Right renal pelvis (tissue), 4 donors: ENCODE measurements around the gene DBNL. TPM values are rescaled to one million over a fixed set of nuclear protein-coding genes. Genes with fewer than 3 reads are reported as not detected.

Source experiments
- DNase-seq, 4 donors: peaks; one replicate each; pipeline ENCODE4 v3.0.0-alpha.2; 2013; ENCODE audit warnings: low read depth in 4 of 4, low spot score in 3 of 4, missing footprints in 1 of 4
- polyA plus RNA-seq, 4 donors: library from polyadenylated mRNA; unstranded; fragments of 120-200 nt; gene quantifications; one replicate each; pipeline ENCODE4 v1.2.1, GENCODE V29; 2013; ENCODE audit not compliant: insufficient read length in 4 of 4

DBNL gene
- polyA plus RNA-seq, 4 donors = 61.2 to 76.0 (median 67.0) TPM

- no peak for DNase-seq
Observed at GRCh38 chr7:44074349-44074695, 29.8 kb downstream of the DBNL start.

DNA sequence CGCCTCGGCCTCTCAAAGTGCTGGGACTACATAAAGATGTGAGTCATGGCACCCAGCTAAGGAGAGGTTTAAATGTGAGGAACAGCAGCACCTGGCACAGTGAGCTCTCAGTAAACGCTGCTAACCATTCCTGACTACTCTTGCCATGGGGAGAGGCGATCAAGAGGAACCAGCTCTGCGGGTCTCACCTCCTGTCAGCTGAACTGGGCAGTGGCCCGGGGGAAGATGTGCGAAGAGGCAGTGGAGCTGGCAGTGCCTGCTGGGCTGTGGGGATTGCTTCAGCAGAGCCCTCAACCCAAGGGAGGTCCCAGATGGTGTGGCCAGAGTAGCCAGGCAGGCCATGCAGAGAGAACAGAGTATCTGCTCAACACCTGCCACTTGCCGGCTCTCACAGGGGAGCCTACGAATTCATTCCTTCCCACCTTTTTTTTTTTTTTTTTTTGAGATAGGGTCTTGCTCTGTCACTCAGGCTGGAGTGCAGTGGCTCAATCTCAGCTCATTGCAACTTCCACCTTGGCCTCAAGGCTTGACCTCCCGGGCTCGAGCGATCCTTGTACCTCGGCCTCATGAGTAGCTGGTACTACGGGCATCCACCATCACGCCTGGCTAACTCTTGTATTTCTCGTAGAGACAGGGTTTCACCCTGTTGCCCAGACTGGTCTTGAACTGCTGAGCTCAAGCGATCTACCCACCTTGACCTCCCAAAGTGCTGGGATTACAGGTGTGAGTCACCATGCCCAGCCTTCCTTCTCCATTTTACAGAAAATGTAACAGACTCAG lies 31.0 kb downstream of the DBNL start:
- no peak for DNase-seq

DNA sequence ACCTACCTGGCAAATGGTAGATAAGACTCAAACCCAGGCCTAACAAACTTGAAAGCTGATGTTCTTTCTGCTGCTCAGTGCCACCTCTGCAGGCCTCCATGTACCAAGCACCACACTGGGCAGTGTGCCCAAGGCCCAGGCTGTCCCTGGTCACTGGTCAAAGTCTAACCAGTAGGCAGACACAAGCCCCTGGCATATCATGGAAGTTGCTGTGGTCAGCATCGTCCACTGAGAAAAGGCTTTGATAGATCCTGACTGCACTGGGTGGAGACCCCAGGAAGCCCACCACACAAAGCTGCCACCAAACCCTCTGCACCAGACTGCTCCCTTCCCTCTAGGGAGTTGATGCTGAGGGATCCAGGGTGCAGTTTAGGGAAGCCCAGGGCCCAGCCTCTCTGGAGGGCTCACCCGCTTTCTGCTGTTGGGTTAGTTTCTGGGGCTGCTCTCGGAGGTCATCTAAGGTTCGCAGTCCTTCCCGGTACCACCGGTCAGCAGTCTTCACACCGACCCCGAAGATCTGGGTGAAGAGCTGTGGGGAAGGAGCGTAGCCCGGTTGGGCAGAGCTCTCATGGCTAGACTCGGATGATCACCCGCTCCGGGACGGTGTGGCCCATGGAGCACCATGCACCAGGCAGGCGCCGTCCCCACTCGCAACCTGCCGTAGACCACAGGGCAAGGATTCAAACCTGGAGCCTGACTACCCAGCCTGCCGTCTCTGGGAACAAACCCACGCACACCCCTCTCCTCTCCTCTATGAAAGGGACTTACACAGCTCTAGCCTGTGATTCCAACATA lies 31.8 kb downstream of the DBNL start:
- DNase-seq = no peak

- DNase-seq = no peak
Observed at GRCh38 chr7:44077061-44077460, 32.6 kb downstream of the DBNL start.

GRCh38 chr7:44077681-44078091 lies 33.2 kb downstream of the DBNL start:
- DNase-seq = no peak

DNA sequence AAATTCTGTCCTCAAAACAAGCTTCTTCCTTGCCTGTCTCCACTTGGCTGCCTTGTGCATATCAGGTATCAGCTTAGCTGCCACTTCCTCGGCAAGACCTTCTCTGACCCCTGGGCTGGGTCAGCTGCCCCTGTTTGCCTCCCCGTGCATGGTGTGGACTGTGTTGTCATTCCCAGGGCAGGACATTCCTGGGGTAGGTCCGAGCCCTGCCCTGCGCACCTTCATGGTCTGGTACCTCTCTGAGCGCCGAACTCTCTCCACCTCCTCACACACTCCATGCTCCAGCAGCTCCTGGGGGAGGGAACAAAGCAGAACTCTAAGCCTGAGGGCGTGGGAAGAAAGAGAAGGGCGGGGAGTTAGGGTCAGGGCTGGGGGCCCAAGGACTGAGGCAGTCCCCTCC lies 34.0 kb downstream of the DBNL start:
- DNase-seq = peak in 2 of 4 donors; percentile 58 to 60

GRCh38 chr7:44079331-44080021 lies 35.0 kb downstream of the DBNL start:
- no peak for DNase-seq

DNA sequence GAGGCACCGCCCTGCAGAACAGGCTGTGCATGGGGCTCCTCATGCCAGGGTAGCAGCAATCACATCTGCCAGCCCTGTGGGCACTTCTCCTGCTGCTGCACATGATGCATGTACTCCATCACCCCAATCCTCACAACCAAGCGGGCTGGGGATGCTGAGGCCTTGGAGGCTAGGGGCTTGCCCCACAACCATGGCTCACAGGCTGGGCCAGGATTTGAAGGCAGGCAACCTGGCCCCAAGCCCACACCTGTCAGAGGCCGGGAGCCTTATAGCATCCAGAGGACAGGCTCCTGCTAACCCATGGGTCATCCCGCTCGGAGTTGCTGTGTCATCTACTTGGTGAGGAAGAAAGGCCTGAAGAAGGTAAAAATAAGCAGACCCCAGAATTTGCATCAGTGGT lies 35.6 kb downstream of the DBNL start:
- DNase-seq = no peak

- DNase-seq = no peak
Observed at GRCh38 chr7:44080686-44081265, 36.3 kb downstream of the DBNL start.

DNA sequence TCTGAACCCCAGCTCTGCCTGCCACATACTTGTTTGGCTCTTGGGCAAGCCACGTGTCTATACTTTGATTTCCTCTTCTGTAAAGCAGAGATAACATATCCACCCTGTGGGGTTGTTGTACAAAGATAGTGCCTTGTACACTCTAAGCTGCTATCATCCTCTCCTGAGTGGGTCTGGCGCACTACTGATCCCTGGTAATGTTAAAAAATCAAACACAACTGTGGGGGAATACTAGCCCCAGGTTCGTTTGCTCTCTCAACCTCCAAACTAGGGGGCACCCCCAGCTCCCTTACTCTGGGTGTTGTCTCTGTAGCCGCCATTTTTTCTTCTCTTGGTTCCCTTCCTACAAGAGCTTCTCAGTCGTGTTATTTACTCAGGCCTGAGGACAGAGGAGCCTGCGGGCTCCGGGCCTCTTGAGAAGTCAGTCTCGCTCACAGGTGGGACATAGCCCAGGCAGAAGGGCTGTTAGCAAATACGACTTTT lies 36.8 kb downstream of the DBNL start:
- DNase-seq = no peak

- DNase-seq = peak; percentile 86 to 98 (median 96)
Observed at GRCh38 chr7:44082541-44083207, 38.2 kb downstream of the DBNL start.

GRCh38 chr7:44083796-44084195 lies 39.3 kb downstream of the DBNL start:
- DNase-seq = no peak

- DNase-seq = no peak
Observed at GRCh38 chr7:44084701-44085100, 40.2 kb downstream of the DBNL start.

DNA sequence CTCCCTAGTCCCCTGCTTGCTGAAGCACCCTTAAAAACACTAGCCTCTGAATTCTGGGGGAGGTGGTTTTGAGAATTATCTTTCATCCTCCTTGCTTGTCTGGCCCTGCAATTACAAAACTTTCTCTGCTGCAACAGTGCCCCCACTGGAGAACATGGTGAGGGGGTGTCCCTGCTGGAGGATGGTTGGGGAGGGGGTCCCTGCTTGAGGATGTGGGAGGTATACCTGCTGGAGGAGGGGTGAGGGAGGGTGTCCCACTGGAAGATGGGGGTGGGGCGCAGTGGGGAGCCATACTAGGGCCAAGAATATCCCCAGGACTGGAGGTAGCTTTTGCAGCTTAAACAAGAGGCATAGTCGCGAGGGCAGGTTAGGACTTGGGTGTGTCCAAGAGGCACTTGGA lies 41.0 kb downstream of the DBNL start:
- DNase-seq = no peak

GRCh38 chr7:44086627-44087026 lies 42.1 kb downstream of the DBNL start:
- no peak for DNase-seq

- no peak for DNase-seq
Observed at GRCh38 chr7:44087911-44088838, 43.7 kb downstream of the DBNL start.

DNA sequence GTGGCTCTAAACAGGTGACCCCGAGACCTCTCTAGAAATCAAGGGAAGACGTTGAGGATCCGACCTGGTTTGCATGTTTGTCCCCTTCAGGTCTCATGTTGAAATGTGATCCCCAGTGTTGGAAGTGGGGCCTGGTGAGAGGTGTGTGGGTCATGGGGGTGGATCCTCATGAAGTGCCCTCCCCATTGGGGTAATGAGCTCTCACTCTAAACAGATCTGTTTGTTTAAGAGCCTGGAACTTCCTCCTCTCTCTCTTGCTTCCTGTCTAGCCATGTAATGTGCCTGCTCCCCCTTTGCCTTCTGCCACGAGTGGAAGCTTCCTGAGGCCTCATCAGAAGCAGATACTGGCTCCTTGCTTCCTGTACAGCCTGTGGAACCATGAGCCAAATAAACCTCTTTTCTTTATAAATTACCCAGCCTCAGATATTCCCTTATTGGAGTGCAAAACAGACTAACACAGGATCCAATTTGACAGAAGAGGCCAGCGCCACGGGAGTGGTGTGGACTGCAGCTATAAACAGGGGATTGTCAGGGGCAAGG lies 48.7 kb downstream of the DBNL start:
- DNase-seq = no peak

DNA sequence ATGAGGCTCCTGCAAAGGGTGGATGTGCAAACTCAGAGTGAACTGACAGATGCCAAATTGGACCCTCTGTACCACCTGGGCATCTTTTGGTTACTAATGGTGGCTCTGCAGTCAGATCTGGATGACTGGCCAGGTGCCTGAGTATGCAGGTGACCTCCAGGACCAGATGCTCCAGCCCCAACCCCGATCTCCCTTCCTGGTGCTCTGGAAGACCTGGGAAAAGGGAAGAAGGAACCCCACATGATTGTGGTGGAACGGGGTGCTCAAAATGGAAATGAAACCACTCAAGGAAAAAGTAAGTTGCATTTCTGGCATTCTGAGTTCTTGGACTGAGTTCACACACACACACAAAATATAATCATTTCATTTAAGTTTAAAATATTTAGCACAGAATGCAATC lies 49.9 kb downstream of the DBNL start:
- no peak for DNase-seq
